Measurements from ENCODE around the gene RBM19.

Gene RBM19

DNA sequence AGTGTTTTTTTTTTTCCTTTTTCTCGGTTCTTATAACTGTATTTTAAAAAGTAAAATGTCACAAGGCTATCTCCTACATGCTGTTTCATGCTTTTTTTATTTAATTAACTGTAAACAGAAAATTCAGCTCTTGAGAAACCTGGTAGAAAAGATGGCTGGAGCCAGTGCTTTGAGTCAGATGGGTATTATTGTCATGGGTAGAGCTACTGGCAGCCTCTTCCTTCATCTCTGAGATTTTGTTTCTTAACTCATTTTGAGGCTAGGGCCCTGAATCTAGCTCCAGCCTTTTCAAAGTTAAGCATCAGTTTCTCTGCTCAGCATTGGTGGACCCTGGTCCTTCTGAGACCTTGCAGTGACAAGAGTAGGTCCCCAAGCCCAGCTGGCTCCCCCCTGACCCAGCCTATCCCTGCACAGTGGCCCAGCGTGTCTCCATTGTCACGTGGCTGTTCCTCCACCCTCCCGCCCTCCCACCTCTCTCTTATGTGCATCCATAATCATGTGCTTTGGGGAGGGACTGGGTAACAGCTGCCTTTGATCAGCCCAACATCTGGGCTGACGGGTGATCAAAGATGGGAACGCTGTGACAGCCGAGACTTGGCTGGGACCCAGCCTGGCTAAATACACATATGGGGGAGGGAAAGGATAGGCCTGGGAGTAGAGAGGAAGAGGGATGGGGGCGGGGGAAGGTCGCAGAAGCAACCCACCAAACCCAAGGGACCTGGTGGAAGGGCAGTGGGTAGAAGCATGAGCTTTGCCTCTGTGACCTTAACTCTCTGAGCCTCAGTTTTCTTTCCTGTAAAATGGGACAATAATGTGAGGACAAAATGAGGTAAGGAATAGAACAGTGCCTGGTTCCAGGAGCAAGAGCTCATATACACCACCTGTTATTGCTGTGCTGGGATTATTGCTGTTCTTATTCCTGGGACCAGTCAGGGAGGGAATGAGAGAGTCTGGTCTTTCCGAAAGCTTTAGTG is 24.4 kb upstream of the RBM19 start:
- DNase-seq (ENCODE audit: low read depth in 3 of 3), result no peak

DNA sequence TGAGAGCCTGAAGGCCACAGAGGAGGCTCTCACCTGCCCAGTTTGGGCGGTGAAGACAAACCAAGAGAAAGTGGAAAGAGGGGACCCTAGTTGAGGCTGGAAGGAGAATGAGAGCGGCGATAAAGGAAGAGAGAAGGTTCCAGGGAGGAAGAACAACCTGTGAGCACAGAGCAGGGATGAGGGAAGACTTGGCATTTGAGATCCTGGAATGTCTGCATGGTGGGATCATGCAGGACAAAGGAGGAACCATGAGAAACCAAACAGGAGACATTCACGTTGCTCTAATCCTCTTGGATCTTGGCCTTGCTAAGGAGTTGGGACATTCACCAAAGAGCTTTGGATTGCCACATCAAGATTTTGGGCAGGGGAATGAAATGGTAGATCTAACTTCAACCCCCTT is 22.9 kb upstream of the RBM19 start:
- no peak for DNase-seq (ENCODE audit: low read depth in 3 of 3)

DNA sequence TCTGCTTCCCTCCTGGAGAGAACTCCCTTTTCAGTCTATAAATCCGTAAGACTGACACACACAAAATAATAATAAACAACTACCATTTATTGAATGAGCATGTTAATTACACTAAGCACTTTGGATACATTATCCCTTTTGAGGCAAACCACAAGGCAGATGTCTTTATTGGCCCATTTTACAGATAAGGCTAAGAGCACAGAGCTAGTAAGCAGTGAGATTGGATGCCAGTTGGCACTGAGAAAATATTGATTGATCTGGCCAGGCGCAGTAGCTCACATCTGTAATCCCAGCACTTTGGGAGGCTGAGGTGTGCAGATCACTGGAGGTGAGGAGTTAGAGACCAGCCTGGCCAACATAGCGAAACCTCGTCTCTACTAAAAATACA is 21.9 kb upstream of the RBM19 start:
- no peak for DNase-seq (ENCODE audit: low read depth in 3 of 3)

- DNase-seq (ENCODE audit: low read depth in 3 of 3), result no peak
These were observed 21.3 kb upstream of the RBM19 start for GRCh38 chr12:113987261-113988063.

GRCh38 chr12:113984464-113984863 is 18.3 kb upstream of the RBM19 start:
- DNase-seq (ENCODE audit: low read depth in 3 of 3), result no peak

DNA sequence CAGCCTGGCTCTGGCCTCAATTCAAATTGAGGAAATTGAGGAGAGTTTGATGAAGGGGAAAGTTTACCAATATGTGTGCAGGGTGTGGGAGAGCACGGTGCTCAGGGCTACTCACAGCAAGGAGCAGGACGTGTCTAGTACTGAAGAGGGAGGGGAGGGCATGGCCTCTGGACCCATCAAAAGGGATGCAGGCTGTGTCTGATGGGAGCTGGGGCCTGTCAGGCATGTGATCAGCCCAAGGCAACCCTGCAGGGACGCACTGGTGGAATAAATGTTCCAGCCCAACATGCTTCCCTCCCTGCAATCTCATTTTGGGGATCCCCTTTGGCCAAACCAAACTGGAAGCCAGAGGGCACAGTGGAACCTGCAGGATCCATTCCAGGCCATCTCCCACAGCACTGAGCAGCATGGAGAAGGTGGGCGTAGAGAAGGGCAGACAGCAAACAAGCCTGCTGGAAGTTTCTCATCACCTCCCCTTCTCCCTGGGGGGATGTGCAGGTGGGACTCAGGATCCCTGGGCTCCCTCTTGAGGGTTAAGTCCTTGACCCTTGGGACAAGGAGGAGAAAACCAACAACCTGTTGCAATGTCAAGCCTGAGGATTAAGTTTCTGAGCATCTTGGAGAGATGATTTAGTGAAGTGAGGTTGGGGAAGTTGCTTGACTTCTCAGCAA is 17.8 kb upstream of the RBM19 start:
- no peak for DNase-seq (ENCODE audit: low read depth in 3 of 3)

GRCh38 chr12:113983265-113983664 is 17.1 kb upstream of the RBM19 start:
- no peak for DNase-seq (ENCODE audit: low read depth in 3 of 3)

DNA sequence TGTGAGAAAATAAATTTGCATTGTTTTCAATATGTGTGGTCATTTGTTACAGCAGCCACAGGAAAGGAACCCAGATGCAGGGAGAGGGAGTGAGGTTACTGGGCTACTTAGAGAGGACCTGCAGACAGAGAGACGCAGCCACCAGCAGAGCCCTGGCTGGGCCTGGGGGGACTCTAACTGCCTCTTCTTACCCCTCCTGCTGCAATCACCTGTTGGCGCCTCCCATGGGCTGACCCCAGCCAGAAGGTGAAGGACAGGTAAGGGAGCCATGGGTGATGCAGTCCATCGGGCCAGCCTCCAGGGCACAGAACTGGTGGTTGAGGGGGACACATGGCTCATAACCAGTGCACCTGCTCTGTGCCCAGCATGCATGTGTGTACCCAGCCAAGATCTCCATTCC is 15.8 kb upstream of the RBM19 start:
- DNase-seq (ENCODE audit: low read depth in 3 of 3), result no peak

DNA sequence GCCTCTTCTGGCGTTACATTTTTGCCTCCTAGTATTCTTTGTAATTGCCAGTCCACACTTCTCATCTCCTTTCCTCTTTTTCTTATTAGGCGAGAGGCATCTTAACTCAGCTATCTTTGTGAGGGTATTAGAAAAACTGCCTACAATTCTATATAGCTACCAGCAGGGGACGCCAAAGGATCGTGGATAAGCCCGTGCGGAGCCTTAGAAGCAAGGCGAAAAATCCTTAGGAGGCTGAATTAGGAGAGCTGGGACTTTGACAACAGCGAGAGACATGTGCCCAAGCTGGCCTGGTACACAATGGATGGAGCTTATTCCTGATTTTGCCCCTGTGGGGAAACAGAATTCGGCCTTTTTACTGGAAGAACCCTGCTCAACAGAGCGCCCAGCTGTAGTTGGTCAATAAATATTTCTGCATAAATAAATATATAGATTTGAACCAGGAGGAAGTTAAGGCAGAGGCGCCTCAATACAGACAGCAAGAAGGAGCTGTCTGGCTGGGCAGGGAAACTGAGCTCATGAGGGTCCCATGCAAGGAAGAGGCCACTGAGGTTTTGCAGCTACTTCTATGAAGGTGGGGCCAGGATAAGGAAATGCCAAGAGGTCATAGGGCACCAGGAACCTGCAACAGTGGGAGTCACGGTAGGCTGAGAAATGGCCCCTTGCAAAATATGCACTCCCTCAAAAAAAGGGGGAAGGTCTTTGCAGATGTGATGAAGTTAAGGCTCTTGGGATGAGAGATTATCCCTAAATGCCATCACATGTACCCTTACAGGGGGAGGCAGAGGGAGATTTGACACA is 14.6 kb upstream of the RBM19 start:
- DNase-seq (ENCODE audit: low read depth in 3 of 3), result no peak

GRCh38 chr12:113980054-113980453 is 13.9 kb upstream of the RBM19 start:
- no peak for DNase-seq (ENCODE audit: low read depth in 3 of 3)

- no peak for DNase-seq (ENCODE audit: low read depth in 3 of 3)
These were observed 12.0 kb upstream of the RBM19 start for GRCh38 chr12:113978080-113978479.

DNA sequence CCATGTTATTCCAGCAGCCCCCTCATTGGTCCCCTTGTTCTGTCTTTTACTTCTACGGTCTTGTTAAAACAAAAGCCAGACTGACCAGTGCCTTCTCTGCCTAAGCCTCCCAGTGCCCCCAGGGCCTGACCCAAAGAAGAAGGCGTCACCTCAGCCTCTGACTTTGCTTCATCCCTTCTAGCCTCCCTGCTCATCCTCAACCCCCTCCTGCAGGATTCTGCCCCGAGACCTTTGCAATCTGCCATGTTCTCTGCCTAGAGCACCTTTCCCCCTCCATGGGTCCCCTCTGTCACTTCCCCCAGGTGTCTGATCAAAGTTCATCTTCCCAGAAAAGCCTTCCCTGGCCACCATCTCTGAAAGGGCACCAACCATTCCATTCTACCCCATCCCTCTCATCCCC is 7.9 kb upstream of the RBM19 start:
- no peak for DNase-seq (ENCODE audit: low read depth in 3 of 3)

DNA sequence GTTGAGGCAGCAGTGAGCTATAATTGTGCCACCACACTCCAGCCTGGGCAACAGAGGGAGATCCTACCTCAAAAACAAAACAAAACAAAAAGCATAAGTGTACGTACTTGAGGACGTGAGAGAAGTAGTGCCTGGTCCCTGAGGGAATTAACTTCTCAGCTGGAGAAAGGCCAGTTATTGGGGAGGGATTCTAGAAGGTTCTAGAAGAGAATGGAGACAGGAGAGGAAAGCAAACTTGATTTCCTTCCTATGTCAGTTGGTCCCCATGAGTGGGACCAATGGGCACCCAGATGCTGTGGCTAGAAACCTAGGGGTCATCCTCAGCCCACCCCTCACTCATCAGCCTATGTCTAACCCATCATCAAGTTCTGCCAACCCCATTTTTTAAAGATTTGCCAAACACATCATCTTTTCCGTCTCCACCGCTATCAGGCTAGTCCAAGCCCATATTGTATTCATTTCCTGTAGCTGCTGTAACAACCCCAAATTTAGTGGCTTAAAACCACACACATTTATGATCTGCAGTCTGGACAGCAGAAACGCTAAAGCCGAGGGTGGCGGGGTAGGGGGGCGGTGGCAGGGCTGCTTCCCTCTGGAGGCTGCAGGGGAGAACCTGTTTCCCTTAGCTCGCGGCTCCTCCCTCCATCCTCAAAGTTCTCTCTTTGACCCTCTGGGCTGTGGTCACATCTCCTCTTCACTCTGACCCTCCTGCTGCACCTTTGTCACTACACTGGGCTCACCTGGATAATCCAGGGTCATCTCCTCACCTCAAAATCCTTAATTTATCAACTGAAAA is 7.2 kb upstream of the RBM19 start:
- DNase-seq (ENCODE audit: low read depth in 3 of 3), result no peak

- DNase-seq (ENCODE audit: low read depth in 3 of 3), result no peak
These were observed 5.3 kb upstream of the RBM19 start for GRCh38 chr12:113971392-113971791.

DNA sequence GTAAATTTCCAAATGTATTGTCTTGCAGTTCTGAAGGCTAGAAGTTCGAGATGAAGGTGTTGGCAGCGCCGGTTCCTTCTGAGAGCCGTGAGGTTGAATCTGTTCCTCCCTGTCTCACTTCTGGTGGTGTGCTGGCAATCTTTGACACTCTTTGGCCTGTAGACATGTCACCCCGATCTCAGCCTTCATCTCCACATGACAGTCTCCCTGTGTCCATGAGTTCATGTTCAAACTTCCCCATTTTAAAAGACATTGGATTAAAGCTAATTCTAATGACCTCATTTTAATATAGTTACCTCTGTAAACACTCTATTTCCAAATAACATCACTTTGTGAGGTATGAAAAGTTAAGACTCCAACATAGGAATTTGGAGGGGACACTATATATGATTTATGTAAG is 4.1 kb upstream of the RBM19 start:
- no peak for DNase-seq (ENCODE audit: low read depth in 3 of 3)

- DNase-seq (ENCODE audit: low read depth in 3 of 3), result no peak
These were observed 1.2 kb upstream of the RBM19 start for GRCh38 chr12:113967368-113967767.

DNA sequence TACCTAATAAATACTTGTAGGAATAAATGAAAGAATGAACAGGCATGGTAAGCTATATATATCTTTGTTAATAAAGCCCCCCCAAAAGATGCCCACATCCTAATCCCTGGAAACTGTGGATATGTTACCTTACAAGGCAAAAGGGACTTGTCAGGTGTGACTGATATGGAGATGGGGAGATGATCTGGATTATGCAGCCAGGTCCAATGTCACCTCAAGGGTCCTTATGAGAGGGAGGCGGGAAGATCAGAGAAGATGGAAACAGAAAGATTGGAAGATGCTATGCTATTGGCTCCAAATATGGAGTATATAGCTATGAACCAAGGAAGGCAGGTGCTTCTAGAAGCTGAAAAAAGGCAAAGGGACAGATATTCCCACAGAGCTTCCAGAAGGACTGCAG is 3.4 kb downstream of the RBM19 start:
- no peak for DNase-seq (ENCODE audit: low read depth in 3 of 3)

DNA sequence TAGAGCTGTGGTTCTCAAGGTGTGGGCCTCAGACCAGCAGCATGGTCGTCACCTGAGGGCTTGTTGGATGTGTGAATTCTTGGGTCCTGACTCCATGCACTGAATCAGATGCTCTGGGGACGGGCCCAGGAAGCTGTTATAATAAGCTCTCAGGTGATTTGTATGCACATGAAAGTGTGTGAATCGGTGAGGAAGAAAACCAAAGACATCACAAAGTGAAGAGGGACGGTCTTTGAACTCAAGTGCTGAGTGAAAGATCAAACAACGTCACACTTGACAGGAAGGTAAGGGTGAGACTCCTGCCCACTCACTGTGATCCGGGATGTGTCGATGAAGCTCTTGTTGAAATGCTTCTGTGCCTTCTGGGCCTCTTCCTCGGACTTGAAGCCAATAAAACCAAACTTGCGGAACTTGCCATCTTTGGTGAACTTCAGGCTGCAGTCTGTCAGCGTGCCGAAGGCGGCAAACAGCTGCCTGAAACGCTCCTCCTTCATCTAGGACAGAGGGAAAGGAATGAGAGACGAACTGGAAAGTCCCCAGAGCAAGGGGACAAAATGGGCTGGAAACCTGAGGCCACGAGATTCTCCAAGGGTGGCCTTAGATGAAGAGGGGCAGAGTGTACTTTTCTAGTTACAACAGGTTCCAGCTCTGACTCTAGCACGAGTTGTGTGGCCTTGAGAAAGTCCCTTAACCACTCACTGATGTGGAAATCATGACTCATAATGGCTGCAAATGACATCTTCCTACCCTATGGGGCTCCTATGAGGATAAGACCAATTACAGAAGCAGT is 4.0 kb downstream of the RBM19 start:
- peak in 1 of 3 experiments; percentile 24 for DNase-seq (ENCODE audit: low read depth in 3 of 3)

DNA sequence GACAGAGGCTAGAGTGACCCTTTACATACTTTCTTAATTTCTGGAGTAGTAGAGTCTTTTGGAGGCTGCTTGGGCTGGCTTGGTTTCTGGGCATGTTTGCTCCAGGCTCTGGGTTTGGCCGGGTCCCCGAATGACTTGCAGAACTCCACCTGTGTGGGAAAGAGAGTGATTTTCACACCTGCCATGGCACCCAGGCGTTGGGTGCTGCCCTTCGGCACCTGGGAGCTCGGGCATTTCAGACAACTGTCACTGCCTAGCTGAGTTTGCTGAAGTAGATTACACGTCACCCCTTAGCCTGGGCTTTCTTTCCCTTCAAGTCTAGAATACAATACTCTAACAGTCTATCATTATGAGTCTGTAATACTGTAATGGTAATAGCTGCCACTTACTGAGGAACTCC is 6.1 kb downstream of the RBM19 start:
- no peak for DNase-seq (ENCODE audit: low read depth in 3 of 3)

- DNase-seq (ENCODE audit: low read depth in 3 of 3), result no peak
These were observed 7.0 kb downstream of the RBM19 start for GRCh38 chr12:113959096-113959495.

Measured in stimulated activated CD4-positive, alpha-beta T cell treated with anti-CD3 and anti-CD28 coated beads, TNF-alpha, amount 100 ng/mL, for 4 hours (primary cell).